T-helper 2 cell treated with Interferon-gamma antibody and Interleukin-4, amounts not matched to agents 100 ng/mL and 5 ng/mL, for 36 hours (primary cell): ENCODE results near the gene ERO1B. TPM values are rescaled to one million over a fixed set of nuclear protein-coding genes. Genes with fewer than 3 reads are reported as not detected.

Experiments used
- intact Hi-C: fragments of 100-400 bp; cut with micrococcal nuclease; formaldehyde crosslinking; loops from one replicate; pipeline ENCODE4 v1.15.1; 2023
- total RNA-seq: library from RNA; stranded (reverse); gene quantifications from 2 replicates; pipeline ENCODE4 v1.2.3, GENCODE V29; 2022

Gene ERO1B
- total RNA-seq, 1 donor from 2014 or later = 1.5 TPM

- intact Hi-C loops = no loop called here
Observed at GRCh38 chr1:236257216-236257615, 24.5 kb downstream of the ERO1B start.

DNA sequence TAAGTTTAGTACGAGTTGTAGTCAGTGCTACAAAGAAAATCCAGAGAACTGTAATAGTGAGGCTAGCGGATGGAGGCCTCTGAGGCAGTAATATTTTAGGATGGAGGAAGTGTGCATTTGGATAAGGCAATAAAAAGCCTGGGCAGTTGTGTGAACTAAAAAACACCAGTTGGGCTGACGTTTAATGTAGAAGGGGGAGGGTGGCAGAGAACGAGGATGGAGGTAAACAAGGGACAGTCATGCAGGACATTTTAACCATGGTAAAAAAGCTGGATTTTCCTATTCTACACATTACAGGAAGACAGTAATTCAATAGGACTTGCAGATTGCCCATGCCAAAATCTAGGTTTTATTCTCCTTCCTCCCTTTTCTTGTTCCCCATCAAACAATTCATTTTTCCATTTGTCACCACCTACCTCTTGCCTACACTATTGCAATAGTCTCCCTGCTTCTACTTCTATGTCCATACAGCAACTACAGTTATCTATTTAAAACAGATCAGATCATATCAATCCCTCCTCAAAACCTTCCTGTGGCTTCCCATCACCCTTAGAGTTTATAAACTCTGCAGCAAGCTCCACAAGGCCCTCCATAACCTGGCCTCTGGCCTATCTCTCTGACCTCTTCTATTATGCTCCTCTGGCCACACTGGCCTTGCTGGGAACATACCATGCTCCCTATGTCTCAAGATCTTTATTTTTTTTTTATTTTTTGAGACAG lies 27.7 kb downstream of the ERO1B start:
- intact Hi-C loops = no loop called here

GRCh38 chr1:236253119-236253518 lies 28.6 kb downstream of the ERO1B start:
- intact Hi-C loops = no loop called here

- intact Hi-C loops = no loop called here
Observed at GRCh38 chr1:236251587-236251986, 30.2 kb downstream of the ERO1B start.

- intact Hi-C loops = no loop called here
Observed at GRCh38 chr1:236247286-236247685, 34.5 kb downstream of the ERO1B start.

DNA sequence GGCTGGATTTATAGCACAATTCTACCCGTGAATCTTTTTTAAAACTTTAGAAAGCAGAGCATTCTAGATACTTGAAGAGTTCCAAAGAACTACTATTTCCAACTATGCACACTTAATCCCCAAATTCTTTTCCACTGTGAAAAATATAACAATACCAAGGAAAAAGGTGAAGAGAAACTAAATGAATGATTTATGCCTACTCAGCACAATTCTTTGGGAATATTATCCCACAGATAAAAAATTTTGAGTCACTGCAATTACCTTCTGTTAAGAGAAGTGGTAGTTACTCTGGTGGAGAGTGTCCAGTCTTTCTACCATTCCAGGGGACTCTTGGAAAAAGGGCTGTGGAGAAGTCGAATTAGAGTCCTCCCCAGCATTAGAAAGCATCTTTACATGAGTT lies 39.2 kb downstream of the ERO1B start:
- intact Hi-C loops = no loop called here

GRCh38 chr1:236240675-236241074 lies 41.1 kb downstream of the ERO1B start:
- intact Hi-C loops = no loop called here

DNA sequence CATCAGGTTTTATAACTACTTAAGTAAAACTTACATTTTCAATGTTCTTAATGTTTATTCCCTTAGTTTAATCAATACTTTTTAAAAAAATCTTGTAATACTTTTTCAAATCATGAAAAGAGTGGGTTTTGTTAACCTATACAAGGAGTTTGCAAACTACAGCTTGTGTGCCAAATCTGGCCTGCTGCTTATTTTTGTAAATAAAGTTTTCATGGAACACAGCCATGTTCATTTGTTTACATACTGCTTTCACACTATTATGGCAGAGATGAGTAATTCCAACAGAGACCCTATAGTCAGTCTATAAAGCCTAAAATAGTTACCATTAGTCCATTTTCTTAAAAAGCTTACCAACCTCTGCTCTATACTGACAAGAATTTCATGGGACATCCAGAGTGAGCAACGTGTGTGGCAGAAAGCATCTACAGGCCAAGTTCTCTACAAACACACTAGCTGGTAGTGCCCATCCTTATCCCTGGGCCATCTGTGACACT lies 42.6 kb downstream of the ERO1B start:
- intact Hi-C loops = no loop called here

GRCh38 chr1:236235116-236235515 lies 46.6 kb downstream of the ERO1B start:
- intact Hi-C loops = no loop called here

GRCh38 chr1:236228411-236228810 lies 53.3 kb downstream of the ERO1B start:
- intact Hi-C loops = no loop called here

GRCh38 chr1:236222632-236223031 lies 59.1 kb downstream of the ERO1B start:
- intact Hi-C loops = no loop called here

- intact Hi-C loops = no loop called here
Observed at GRCh38 chr1:236220473-236220872, 61.3 kb downstream of the ERO1B start.

DNA sequence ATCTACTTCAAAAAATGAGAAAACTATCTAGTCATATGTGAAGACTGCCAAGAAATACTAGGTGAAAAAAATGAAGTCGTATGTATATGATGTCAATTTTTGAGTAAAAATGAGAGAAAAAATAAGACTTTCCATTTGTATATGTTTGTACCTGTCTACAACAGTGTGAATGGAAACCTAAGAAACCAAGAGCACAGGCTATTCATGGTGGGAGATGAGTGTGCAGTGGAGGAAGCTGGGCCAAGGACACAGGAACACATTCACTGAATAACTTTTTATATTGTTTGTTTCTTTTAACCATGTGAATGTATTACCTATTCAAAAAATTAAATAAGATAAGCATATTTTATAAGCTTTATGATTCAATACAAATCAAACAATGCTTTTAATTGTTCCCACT lies 67.0 kb downstream of the ERO1B start:
- intact Hi-C loops = no loop called here

GRCh38 chr1:236213534-236213933 lies 68.2 kb downstream of the ERO1B start:
- intact Hi-C loops = no loop called here

DNA sequence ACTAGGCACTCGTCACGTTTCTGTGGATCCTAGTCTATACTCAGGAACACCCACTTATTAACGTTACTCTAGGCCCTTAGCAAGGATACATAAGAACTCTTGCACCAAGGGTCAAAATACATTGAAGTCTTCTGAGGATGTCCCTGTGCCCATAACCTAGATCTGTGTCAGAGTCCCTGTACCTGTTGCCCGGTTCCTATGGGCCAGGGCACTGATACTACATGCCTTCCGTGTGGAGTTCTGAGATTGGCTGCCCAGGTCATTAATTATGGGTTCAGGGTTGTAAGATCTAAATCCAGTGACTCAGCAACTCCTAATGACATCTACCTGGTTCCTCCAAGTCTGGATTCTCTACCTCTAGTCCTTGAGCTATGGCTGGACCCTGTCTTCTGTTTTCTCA lies 69.9 kb downstream of the ERO1B start:
- intact Hi-C loops = no loop called here

GRCh38 chr1:236209713-236210112 lies 72.0 kb downstream of the ERO1B start:
- intact Hi-C loops = no loop called here

DNA sequence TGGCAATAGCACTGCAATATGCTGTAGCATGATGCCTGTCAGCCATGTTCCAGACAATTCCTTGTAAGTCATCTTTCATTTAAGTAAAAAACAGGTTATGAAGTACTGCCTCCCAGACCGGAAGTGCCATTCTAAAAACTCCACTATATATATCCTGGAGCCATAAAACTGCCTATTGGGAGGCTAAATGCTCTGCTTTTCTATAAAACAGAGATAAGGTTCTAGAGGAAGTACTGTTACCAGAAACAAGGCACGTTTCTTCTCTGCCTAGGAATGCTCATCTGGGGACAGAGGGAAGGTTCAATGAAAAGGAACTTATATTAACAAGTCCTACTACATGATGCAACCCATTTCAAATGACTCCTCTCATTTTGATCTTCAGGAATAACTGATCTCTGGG lies 72.6 kb downstream of the ERO1B start:
- intact Hi-C loops = no loop called here

- intact Hi-C loops = no loop called here
Observed at GRCh38 chr1:236207569-236207968, 74.2 kb downstream of the ERO1B start.

- intact Hi-C loops = no loop called here
Observed at GRCh38 chr1:236207121-236207520, 74.6 kb downstream of the ERO1B start.

DNA sequence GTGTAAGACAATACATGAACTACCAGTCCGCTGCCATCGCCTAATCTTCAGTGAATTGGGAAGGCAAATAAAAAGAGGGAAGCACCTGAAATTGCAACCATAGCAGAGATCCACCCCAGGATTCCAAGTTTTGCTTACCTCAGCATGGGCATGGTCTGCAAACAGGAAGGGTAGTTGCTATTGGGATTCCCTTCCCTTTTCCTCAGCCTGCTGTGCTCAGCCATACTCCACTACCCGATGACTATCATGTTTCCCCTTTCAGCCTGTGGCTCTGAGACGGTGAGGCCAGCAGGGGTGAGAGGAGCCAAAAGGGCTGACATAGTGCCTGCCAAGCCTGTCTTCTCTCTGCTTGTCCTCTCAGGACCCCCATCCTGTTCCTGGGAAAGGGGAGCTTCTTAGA lies 75.2 kb downstream of the ERO1B start:
- intact Hi-C loops = no loop called here

DNA sequence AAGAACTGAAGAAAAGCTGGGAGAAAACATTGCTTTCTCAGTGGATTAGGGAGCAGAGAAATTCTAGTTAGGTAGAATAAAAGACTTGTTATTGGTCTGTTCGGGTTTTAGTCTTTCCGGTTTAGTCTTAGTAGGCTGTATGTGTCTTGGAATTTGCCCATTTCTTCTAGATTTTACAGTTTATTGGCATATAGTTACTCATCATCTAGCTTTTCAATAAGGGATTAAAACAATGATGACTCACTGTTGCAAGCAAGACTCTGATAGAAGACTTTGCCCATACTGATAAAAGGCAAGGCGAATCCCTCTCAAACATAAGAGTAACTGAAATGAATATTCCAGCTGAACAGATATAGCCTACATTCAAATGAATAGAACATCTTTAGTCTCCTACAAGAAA lies 77.1 kb downstream of the ERO1B start:
- intact Hi-C loops = no loop called here

- intact Hi-C loops = no loop called here
Observed at GRCh38 chr1:236204039-236204438, 77.7 kb downstream of the ERO1B start.

DNA sequence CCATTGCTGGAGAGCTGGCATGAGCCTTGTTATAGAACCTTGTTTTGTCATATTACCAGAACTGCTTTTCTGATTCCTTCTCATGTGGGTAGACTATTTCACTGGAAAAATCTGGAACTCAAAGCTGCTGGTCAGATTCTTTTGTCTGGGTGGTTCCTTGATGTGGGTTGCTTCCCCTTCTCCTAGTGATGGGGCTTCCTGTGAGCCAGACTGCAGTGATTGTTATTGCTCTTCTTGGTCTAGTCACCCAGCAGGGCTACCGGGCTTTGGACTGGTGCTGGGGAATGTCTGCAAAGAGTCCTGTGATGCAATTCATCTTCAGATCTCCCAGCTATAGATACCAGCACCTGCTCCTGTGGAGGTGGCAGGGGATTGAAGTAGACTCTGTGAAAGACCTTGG lies 80.0 kb downstream of the ERO1B start:
- intact Hi-C loops = no loop called here

- intact Hi-C loops = no loop called here
Observed at GRCh38 chr1:236200925-236201324, 80.8 kb downstream of the ERO1B start.
